Measurements from ENCODE around the gene C4orf50. TPM values are rescaled to one million over a fixed set of nuclear protein-coding genes. Genes with fewer than 3 reads are reported as not detected.

Gene C4orf50
- total and polyA plus RNA-seq, 2 of the 4 experiments (the other 2 are of a cell fraction): not detected

- Histone ChIP-seq H4K91ac (ENCODE audit: insufficient read depth, low read depth, low read length) (no peak overlapping the region), H3K14ac (replicated peaks; ENCODE audit: low read depth, low read length) (no peak overlapping the region), H3K23ac (ENCODE audit: low read depth, low read length) (no peak overlapping the region), H2BK120ac (ENCODE audit: low read depth, low read length) (no peak overlapping the region), H2AK5ac (ENCODE audit: low read depth, low read length) (no peak overlapping the region), H3K27ac (ENCODE audit: insufficient read depth, low read length) (no peak overlapping the region), H3K4ac (ENCODE audit: low read depth, low read length) (no peak overlapping the region), H3K27me3 (ENCODE audit: control insufficient read depth, insufficient read depth, low read length) (peaks cover 5% of the 10 kb centered on the region), H3K18ac (ENCODE audit: low read depth, low read length) (no peak overlapping the region), H3K56ac (ENCODE audit: extremely low read depth, insufficient read depth, low read length) (no peak overlapping the region), H3K36me3 (ENCODE audit: control insufficient read depth, insufficient read depth, low read length) (no peaks in the 10 kb centered on the region), H3K4me2 (ENCODE audit: low read depth, low read length) (no peak overlapping the region), H2BK15ac (ENCODE audit: low read depth, low read length) (no peak overlapping the region), H2AK9ac (replicated peaks; ENCODE audit: low read depth, low read length, poor library complexity) (no peak overlapping the region), H4K5ac (ENCODE audit: low read depth, low read length) (no peak overlapping the region), H3K4me3 (ENCODE audit: insufficient read depth, low read depth, low read length) (no peak overlapping the region), H3K9me3 (ENCODE audit: control insufficient read depth, insufficient read depth, low read length) (0 out of 2 replicates have a peak, but pooled peaks cover 6% of the 10 kb centered on the region), H4K20me1 (ENCODE audit: insufficient read depth, low read length) (no peaks in the 10 kb centered on the region), H2AFZ (replicated peaks; ENCODE audit: low read length, poor library complexity) (no peak overlapping the region), H2BK20ac (ENCODE audit: low read depth, low read length) (no peak overlapping the region), H2BK5ac (ENCODE audit: low read depth, low read length, poor library complexity, severe bottlenecking) (no peak overlapping the region), H4K8ac (ENCODE audit: low read depth in 2 of 2, low read length in 2 of 2) (no peak overlapping the region), H3K79me1 (ENCODE audit: low read depth in 1 of 2, low read length in 2 of 2) (no peaks in the 10 kb centered on the region), H3K9me1 (ENCODE audit: insufficient read depth, low read length) (no peaks in the 10 kb centered on the region), H3K4me1 (ENCODE audit: control insufficient read depth, insufficient read depth, low read length) (no peaks in the 10 kb centered on the region), H3K9ac (ENCODE audit: low read depth, low read length) (no peak overlapping the region)
- ChIA-PET CTCF (no interaction called here), POLR2A (ENCODE audit: unreplicated experiment) (no interaction called here)
- dilution Hi-C loops (cut with HindIII; ENCODE audit: low sequenced_read_pairs, unreplicated experiment) (no loop called here), in situ Hi-C loops (cut with MboI; ENCODE audit: low sequenced_read_pairs) (no loop called here), intact Hi-C loops (cut with micrococcal nuclease) (no loop called here)
- TF ChIP-seq POLR2A (IDR thresholded peaks at IDR 0.05; ENCODE audit: low read depth, low read length) (no peak), RCOR1 (IDR thresholded peaks at IDR 0.05; ENCODE audit: insufficient replicate concordance, low read length) (no peak)
- ATAC-seq (ENCODE audit: low read depth): no peak
- BruUV-seq (replicated peaks): no TSS peak
- WGBS, 2 experiments (ENCODE audit: extremely low coverage in 2 of 2, insufficient read length in 1 of 2): no CpG with 5 or more reads among the region's 6 CpGs
- DNase-seq: no peak
Measured at GRCh38 chr4:5943561-5943960, 74.7 kb downstream of the C4orf50 start.

Data from IMR-90 (cell line).